H9 (cell line): Measurements from ENCODE around the gene KBTBD12. TPM values are rescaled to one million over a fixed set of nuclear protein-coding genes. Genes with fewer than 3 reads are reported as not detected.

ENCODE experiments used
- DNase-seq: peaks from one replicate; pipeline ENCODE4 v3.0.0-alpha.2; 2017
- H2AFZ ChIP-seq: one replicate; pipeline ENCODE4 v1.6.1; 2013; ENCODE audit warnings: mild to moderate bottlenecking, low read length, control low read depth, moderate library complexity
- H2AK5ac ChIP-seq: 2 replicates; pipeline ENCODE4 v1.6.1; 2013; ENCODE audit warnings: low read length, control low read depth, mixed read lengths; ENCODE audit not compliant: insufficient read length
- H2BK120ac ChIP-seq: one replicate; pipeline ENCODE4 v1.6.1; 2013; ENCODE audit warnings: low read depth, mild to moderate bottlenecking, low read length, control low read depth, inconsistent platforms; ENCODE audit not compliant: poor library complexity, severe bottlenecking
- H2BK12ac ChIP-seq: 2 replicates; pipeline ENCODE4 v1.6.1; 2013; ENCODE audit warnings: low read length, control low read depth, mixed read lengths, low read depth; ENCODE audit not compliant: insufficient read length
- H2BK15ac ChIP-seq: 2 replicates; pipeline ENCODE4 v1.6.1; 2013; ENCODE audit warnings: low read depth, low read length, control low read depth
- H2BK20ac ChIP-seq: one replicate; pipeline ENCODE4 v1.6.1; 2013; ENCODE audit warnings: low read depth, mild to moderate bottlenecking, low read length, control low read depth, inconsistent platforms; ENCODE audit not compliant: poor library complexity, severe bottlenecking
- H2BK5ac ChIP-seq: 2 replicates; pipeline ENCODE4 v1.6.1; 2013; ENCODE audit warnings: low read length, control low read depth, mixed read lengths; ENCODE audit not compliant: insufficient read length
- H3K14ac ChIP-seq: 2 replicates; pipeline ENCODE4 v1.6.1; 2013; ENCODE audit warnings: low read length, control low read depth; ENCODE audit not compliant: insufficient read depth
- H3K18ac ChIP-seq: 2 replicates; pipeline ENCODE4 v1.6.1; 2013; ENCODE audit warnings: low read depth, mild to moderate bottlenecking, mixed read lengths, low read length, control low read depth; ENCODE audit not compliant: insufficient read length
- H3K23ac ChIP-seq: 2 replicates; pipeline ENCODE4 v1.6.1; 2013; ENCODE audit warnings: low read length, control low read depth, mixed read lengths, low read depth; ENCODE audit not compliant: insufficient read length
- H3K23me2 ChIP-seq: 2 replicates; pipeline ENCODE4 v1.6.1; 2013; ENCODE audit warnings: low read depth, mild to moderate bottlenecking, mixed read lengths, low read length, control low read depth; ENCODE audit not compliant: insufficient read length, poor library complexity, severe bottlenecking
- H3K27ac ChIP-seq: 2 replicates; pipeline ENCODE4 v1.5.1; 2013; ENCODE audit warnings: low read length, control low read depth, mixed read lengths, low read depth; ENCODE audit not compliant: insufficient read length
- H3K27me3 ChIP-seq: 2 replicates; pipeline ENCODE4 v1.6.1; 2013; ENCODE audit warnings: low read length, control low read depth, inconsistent platforms; ENCODE audit not compliant: insufficient read depth
- H3K4ac ChIP-seq: 2 replicates; pipeline ENCODE4 v1.6.1; 2013; ENCODE audit warnings: low read depth, mild to moderate bottlenecking, control low read depth, inconsistent platforms, low read length, moderate library complexity
- H3K4me1 ChIP-seq: 2 replicates; pipeline ENCODE4 v1.6.1; 2013; ENCODE audit warnings: low read length, control low read depth, inconsistent platforms; ENCODE audit not compliant: insufficient read depth
- H3K4me2 ChIP-seq: 2 replicates; pipeline ENCODE4 v1.6.1; 2013; ENCODE audit warnings: low read length, control low read depth, mixed read lengths; ENCODE audit not compliant: insufficient read length, insufficient read depth
- H3K56ac ChIP-seq: 2 replicates; pipeline ENCODE4 v1.6.1; 2013; ENCODE audit warnings: low read depth, mild to moderate bottlenecking, mixed read lengths, low read length, control low read depth; ENCODE audit not compliant: insufficient read length
- H3K79me1 ChIP-seq: 2 replicates; pipeline ENCODE4 v1.6.1; 2013; ENCODE audit warnings: low read depth, mild to moderate bottlenecking, moderate library complexity, low read length, control low read depth, inconsistent platforms; ENCODE audit not compliant: insufficient read depth, poor library complexity, severe bottlenecking
- H3K79me2 ChIP-seq: 2 replicates; pipeline ENCODE4 v1.6.1; 2013; ENCODE audit warnings: low read length, control low read depth, inconsistent platforms; ENCODE audit not compliant: insufficient read depth
- H3K9ac ChIP-seq: 2 replicates; pipeline ENCODE4 v1.6.1; 2013; ENCODE audit warnings: low read length, control low read depth, mixed read lengths; ENCODE audit not compliant: insufficient read length; ENCODE audit errors: extremely low read depth
- H3K9me3 ChIP-seq: one replicate; pipeline ENCODE4 v1.6.1; 2013; ENCODE audit warnings: low read depth, low read length, inconsistent platforms; ENCODE audit not compliant: control insufficient read depth
- H3T11ph ChIP-seq: one replicate; pipeline ENCODE4 v1.6.1; 2013; ENCODE audit warnings: mild to moderate bottlenecking, low read length, control low read depth, inconsistent platforms
- H4K20me1 ChIP-seq: one replicate; pipeline ENCODE4 v1.6.1; 2013; ENCODE audit not compliant: control insufficient read depth, insufficient read length, insufficient read depth
- H4K5ac ChIP-seq: 2 replicates; pipeline ENCODE4 v1.6.1; 2013; ENCODE audit warnings: low read depth, mild to moderate bottlenecking, mixed read lengths, low read length, control low read depth; ENCODE audit not compliant: insufficient read length
- H4K8ac ChIP-seq: replicated peaks from 2 replicates; pipeline ENCODE4 v1.6.1; 2013; ENCODE audit warnings: low read length, control low read depth, mixed read lengths, low read depth; ENCODE audit not compliant: insufficient read length
- H4K91ac ChIP-seq: 2 replicates; pipeline ENCODE4 v1.6.1; 2013; ENCODE audit warnings: low read depth, mild to moderate bottlenecking, moderate library complexity, mixed read lengths, low read length, control low read depth; ENCODE audit not compliant: insufficient read length
- H3K27ac Mint-ChIP-seq, 3 experiments: 2 replicates in 2 of 3; 3 replicates in 1 of 3; pipeline ENCODE4 v1.8.0; 2020 to 2021; ENCODE audit warnings: mixed read lengths in 3 of 3, mild to moderate bottlenecking in 1 of 3, moderate library complexity in 1 of 3
- H3K27me3 Mint-ChIP-seq: 2 replicates; pipeline ENCODE4 v1.8.0; 2021; ENCODE audit warnings: low read depth, mild to moderate bottlenecking, moderate library complexity, mixed read lengths
- H3K36me3 Mint-ChIP-seq, 3 experiments: 2 replicates in 2 of 3; 3 replicates in 1 of 3; pipeline ENCODE4 v1.8.0; 2020 to 2021; ENCODE audit warnings: low read depth in 3 of 3, mixed read lengths in 3 of 3; ENCODE audit not compliant: insufficient read depth in 1 of 3
- H3K4me1 Mint-ChIP-seq, 2 experiments: 2 replicates each; pipeline ENCODE4 v1.8.0; 2020; ENCODE audit warnings: mixed read lengths in 2 of 2
- H3K4me3 Mint-ChIP-seq, 2 experiments: 2 replicates in 1 of 2; 3 replicates in 1 of 2; pipeline ENCODE4 v1.8.0; 2020 to 2021; ENCODE audit warnings: mild to moderate bottlenecking in 2 of 2, mixed read lengths in 2 of 2, moderate library complexity in 1 of 2
- H3K9me3 Mint-ChIP-seq, 2 experiments: 2 replicates in 1 of 2; 3 replicates in 1 of 2; pipeline ENCODE4 v1.8.0; 2020; ENCODE audit warnings: mild to moderate bottlenecking in 2 of 2, mixed read lengths in 2 of 2, moderate library complexity in 1 of 2
- CTCF ChIP-seq: fragments of 200-600 bp; sonication (generic); conservative IDR thresholded peaks from 3 replicates; pipeline ENCODE4 v1.8.0; 2021; ENCODE audit warnings: antibody characterized with exemption, mild to moderate bottlenecking
- WGBS: extraction: QIAGEN DNeasy Blood & Tissue Kit; methylation state at CpG from one replicate; pipeline ENCODE4 v1.1.7; 2013; ENCODE audit warnings: missing lambda C conversion rate, low lambda C conversion rate, mixed read lengths; ENCODE audit not compliant: insufficient read length; ENCODE audit errors: extremely low coverage; 5-methylcytosine and 5-hydroxymethylcytosine counted together
- total RNA-seq: library from RNA; stranded (reverse); gene quantifications from 2 replicates; pipeline ENCODE4 v1.2.1, GENCODE V29; 2021

KBTBD12 gene
- total RNA-seq, 1 experiment from 2014 or later = not detected

- no peak overlapping the region for H3K27ac ChIP-seq
- H3T11ph ChIP-seq = no peak overlapping the region
- H2BK15ac ChIP-seq = no peak overlapping the region
- no peaks in the 10 kb centered on the region for H3K27me3 ChIP-seq
- H3K27me3 Mint-ChIP-seq = peaks cover 6% of the 10 kb centered on the region
- no peaks in the 10 kb centered on the region for H3K79me2 ChIP-seq
- H3K9me3 ChIP-seq = no peaks in the 10 kb centered on the region
- no peaks in the 10 kb centered on the region for H3K4me1 ChIP-seq
- H2BK12ac ChIP-seq = no peak overlapping the region
- H2BK5ac ChIP-seq = no peak overlapping the region
- H2BK120ac ChIP-seq = no peak overlapping the region
- no peak overlapping the region for H3K18ac ChIP-seq
- no peak overlapping the region for H2BK20ac ChIP-seq
- peaks cover 0 to 6% of the 10 kb centered on the region in 2 experiments; a peak in 3 of 5 replicates for H3K9me3 Mint-ChIP-seq
- H3K4me2 ChIP-seq = no peak overlapping the region
- H4K20me1 ChIP-seq = no peaks in the 10 kb centered on the region
- H3K23me2 ChIP-seq = no peaks in the 10 kb centered on the region
- no CpG with 5 or more reads among the region's 4 CpGs for WGBS
- no peak overlapping the region for H3K56ac ChIP-seq
- no peaks in the 10 kb centered on the region for H3K79me1 ChIP-seq
- no peak overlapping the region for H3K9ac ChIP-seq
- H2AFZ ChIP-seq = no peak overlapping the region
- no peak overlapping the region for H2AK5ac ChIP-seq
- DNase-seq = no peak
- H3K36me3 Mint-ChIP-seq = peaks cover 0 to 4% (median 0%) of the 10 kb centered on the region in 3 experiments; a peak in 1 of 7 replicates
- H3K4me3 Mint-ChIP-seq = no peak overlapping the region
- no peak overlapping the region for H3K27ac Mint-ChIP-seq
- peaks cover 11 to 12% of the 10 kb centered on the region in 2 experiments for H3K4me1 Mint-ChIP-seq
- no peak overlapping the region for H3K14ac ChIP-seq
- no peak overlapping the region for H3K4ac ChIP-seq
- H4K5ac ChIP-seq = no peak overlapping the region
- H3K23ac ChIP-seq = no peak overlapping the region
- no peak for TF ChIP-seq CTCF
- no peak overlapping the region for H4K8ac ChIP-seq
- H4K91ac ChIP-seq = no peak overlapping the region
These were observed 46.9 kb downstream of the KBTBD12 start for GRCh38 chr3:127961963-127962362.
